ENCODE results near the gene NOS1AP.

GRCh38 chr1:162067466-162067865, 2.0 kb upstream of the NOS1AP start:
- TF ChIP-seq EZH2 (IDR thresholded peaks at IDR 0.05; ENCODE audit: low read depth, unreplicated experiment): no peak
- no peak for TF ChIP-seq CTCF (conservative IDR thresholded peaks at IDR 0.05; ENCODE audit: low read depth in 2 of 2)
- TF ChIP-seq EZH2phosphoT487 (IDR thresholded peaks at IDR 0.05; ENCODE audit: unreplicated experiment): no peak
- no peak for TF ChIP-seq CREB1 (CRISPR knock-in tag; IDR thresholded peaks at IDR 0.05; ENCODE audit: low read depth)
- TF ChIP-seq REST (IDR thresholded peaks at IDR 0.05; ENCODE audit: unreplicated experiment): no peak
- TF ChIP-seq ZNF114 (CRISPR knock-in tag; IDR thresholded peaks at IDR 0.05): no peak
- TF ChIP-seq JUNB (IDR thresholded peaks at IDR 0.05; ENCODE audit: unreplicated experiment): no peak
- no peak for TF ChIP-seq POLR2AphosphoS5 (IDR thresholded peaks at IDR 0.05; ENCODE audit: low read depth)
- no peak for TF ChIP-seq STAT1 (IDR thresholded peaks at IDR 0.05; ENCODE audit: unreplicated experiment)
- no peak for TF ChIP-seq NANOG (IDR thresholded peaks at IDR 0.05; ENCODE audit: borderline replicate concordance)
